Transverse colon (tissue), 4 donors: ENCODE data around the gene CTR9. TPM values are rescaled to one million over a fixed set of nuclear protein-coding genes. Genes with fewer than 3 reads are reported as not detected.

Source experiments
- DNase-seq: peaks from one replicate; pipeline ENCODE4 v3.0.0-alpha.2; 2019
- H3K27ac ChIP-seq, 4 donors: fragments of 200-600 bp; sonication (generic); 2 replicates each; pipeline ENCODE4 v1.5.1; 2016 to 2018; ENCODE audit warnings: inconsistent platforms in 4 of 4
- H3K27me3 ChIP-seq: fragments of 200-600 bp; sonication (generic); 2 replicates; pipeline ENCODE4 v1.5.1; 2017; ENCODE audit warnings: inconsistent platforms
- H3K36me3 ChIP-seq, 4 donors: fragments of 200-600 bp; sonication (generic); 2 replicates each; pipeline ENCODE4 v1.5.1; 2017 to 2019; ENCODE audit warnings: inconsistent platforms in 4 of 4
- H3K4me1 ChIP-seq, 4 donors: fragments of 200-600 bp; sonication (generic); 2 replicates each; pipeline ENCODE4 v1.5.1; 2017 to 2020; ENCODE audit warnings: inconsistent platforms in 4 of 4
- H3K4me3 ChIP-seq, 4 donors: fragments of 200-600 bp; sonication (generic); 1 replicate in 1 of 4; 2 replicates in 3 of 4; pipeline versions ENCODE4 v1.5.1 to v1.6.1; 2017 to 2019; ENCODE audit warnings: inconsistent platforms in 4 of 4
- H3K9me3 ChIP-seq, 2 donors: fragments of 200-600 bp; sonication (generic); 2 replicates each; pipeline ENCODE4 v1.5.1; 2017 to 2019; ENCODE audit warnings: inconsistent platforms in 2 of 2
- CTCF ChIP-seq, 5 experiments: fragments of 200-600 bp in 3 of 5; fragments of 450-650 bp in 2 of 5; sonication (generic) in 3 of 5; IDR thresholded peaks; 1 replicate in 2 of 5; 2 replicates in 3 of 5; pipeline ENCODE4 v1.5.1; 2016 to 2017; ENCODE audit warnings: antibody characterized with exemption in 5 of 5, inconsistent platforms in 3 of 5, mild to moderate bottlenecking in 2 of 5, moderate library complexity in 1 of 5
- EP300 ChIP-seq: sonication (generic); formaldehyde crosslinking; IDR thresholded peaks from one replicate; pipeline ENCODE4 v1.6.1; 2017; ENCODE audit warnings: antibody characterized with exemption, low read depth
- POLR2A ChIP-seq: fragments of 450-650 bp; IDR thresholded peaks from one replicate; pipeline ENCODE4 v1.6.1; 2016; ENCODE audit warnings: antibody characterized with exemption, mild to moderate bottlenecking, moderate library complexity
- POLR2AphosphoS5 ChIP-seq, 3 donors: sonication (generic); formaldehyde crosslinking; IDR thresholded peaks; one replicate each; pipeline ENCODE4 v1.6.1; 2016; ENCODE audit warnings: antibody characterized with exemption in 3 of 3
- WGBS, 2 donors: methylation state at CpG; one replicate each; pipeline ENCODE4 v1.1.5; 2018; ENCODE audit warnings: low coverage in 1 of 2; 5-methylcytosine and 5-hydroxymethylcytosine counted together
- in situ Hi-C, 4 donors: fragments of 200-750 bp; cut with MboI; loops; one replicate each; pipeline versions ENCODE4 v1.15.0 to v1.15.1; 2017; ENCODE audit warnings: low sequenced_read_pairs in 3 of 4, low pct_ligation_motif_present in 1 of 4, low pct_unique_long_range_greater_than_20kb in 1 of 4
- intact Hi-C: fragments of 100-400 bp; cut with DNase I; formaldehyde crosslinking; loops from one replicate; pipeline ENCODE4 v1.15.1; 2023; ENCODE audit warnings: low total_unique reads
- total RNA-seq, 4 donors: library from RNA; depleted of rRNA; stranded (reverse); fragments of >200 nt; gene quantifications; one replicate each; pipeline ENCODE4 v1.1.0, GENCODE V29; 2016

Gene CTR9
- total RNA-seq, 4 donors from 2014 or later = 21.3 to 41.2 (median 25.5) TPM

- H3K9me3 ChIP-seq = no peaks in the 10 kb centered on the region
- TF ChIP-seq POLR2A = no peak
- no peak for TF ChIP-seq POLR2AphosphoS5 (IDR thresholded peaks at IDR 0.05)
- no peak for TF ChIP-seq CTCF (IDR thresholded peaks at IDR 0.05)
- TF ChIP-seq EP300 = no peak
- H3K4me3 ChIP-seq = no peak overlapping the region
- H3K27me3 ChIP-seq = no peaks in the 10 kb centered on the region
- no peak for DNase-seq
- no peak overlapping the region for H3K27ac ChIP-seq
- in situ Hi-C loops = no loop called here
- WGBS, 2 donors = 60 to 64% methylated on average over 1 to 4 of the region's 4 CpGs
- H3K36me3 ChIP-seq = no peaks in the 10 kb centered on the region
- no peaks in the 10 kb centered on the region for H3K4me1 ChIP-seq
- intact Hi-C loops = no loop called here
These were observed 35.5 kb upstream of the CTR9 start for GRCh38 chr11:10715571-10715970.

- no peak for DNase-seq
- no peak overlapping the region for H3K4me3 ChIP-seq
- H3K27me3 ChIP-seq = no peaks in the 10 kb centered on the region
- intact Hi-C loops = no loop called here
- H3K36me3 ChIP-seq = no peaks in the 10 kb centered on the region
- no peak overlapping the region for H3K27ac ChIP-seq
- TF ChIP-seq CTCF (IDR thresholded peaks at IDR 0.05) (no peak), POLR2AphosphoS5 (IDR thresholded peaks at IDR 0.05) (no peak), EP300 (no peak), POLR2A (no peak)
- in situ Hi-C loops = no loop called here
- H3K4me1 ChIP-seq = no peaks in the 10 kb centered on the region
- no peaks in the 10 kb centered on the region for H3K9me3 ChIP-seq
- 55 to 88% methylated on average over 2 to 3 of the region's 3 CpGs for WGBS, 2 donors
These were observed 34.9 kb upstream of the CTR9 start for GRCh38 chr11:10716122-10716521.

GRCh38 chr11:10716543-10717259, 34.3 kb upstream of the CTR9 start:
- in situ Hi-C loops = no loop called here
- Histone ChIP-seq H3K27me3 (no peaks in the 10 kb centered on the region), H3K27ac (no peak overlapping the region), H3K9me3 (no peaks in the 10 kb centered on the region), H3K36me3 (no peaks in the 10 kb centered on the region), H3K4me3 (no peak overlapping the region), H3K4me1 (no peaks in the 10 kb centered on the region)
- 83 to 86% methylated on average over 1 to 9 of the region's 9 CpGs for WGBS, 2 donors
- TF ChIP-seq EP300 (no peak), POLR2AphosphoS5 (IDR thresholded peaks at IDR 0.05) (no peak), CTCF (IDR thresholded peaks at IDR 0.05) (no peak), POLR2A (no peak)
- intact Hi-C loops = no loop called here
- no peak for DNase-seq

- 51% methylated on average over 2 of the region's 2 CpGs; no CpG with 5 or more reads in 1 of the 2 donors for WGBS, 2 donors
- Histone ChIP-seq H3K4me1 (no peaks in the 10 kb centered on the region), H3K27me3 (no peaks in the 10 kb centered on the region), H3K27ac (no peak overlapping the region), H3K4me3 (no peak overlapping the region), H3K36me3 (no peaks in the 10 kb centered on the region), H3K9me3 (no peaks in the 10 kb centered on the region)
- DNase-seq = no peak
- in situ Hi-C loops = no loop called here
- TF ChIP-seq EP300 (no peak), CTCF (IDR thresholded peaks at IDR 0.05) (no peak), POLR2AphosphoS5 (IDR thresholded peaks at IDR 0.05) (no peak), POLR2A (no peak)
- intact Hi-C loops = no loop called here
These were observed 31.4 kb upstream of the CTR9 start for GRCh38 chr11:10719616-10720015.
